Caki2 (cell line): ENCODE data around the gene TP63. TPM values are rescaled to one million over a fixed set of nuclear protein-coding genes. Genes with fewer than 3 reads are reported as not detected.

ENCODE experiments used
- DNase-seq: peaks from one replicate; pipeline ENCODE4 v3.0.0-alpha.2; 2015; ENCODE audit warnings: low read depth
- in situ Hi-C: cut with HindIII; loops from 2 replicates; pipeline ENCODE4 v1.10.0; 2016; ENCODE audit warnings: low sequenced_read_pairs, low pct_unique_long_range_greater_than_20kb, mixed read lengths
- total RNA-seq: library from RNA; depleted of rRNA; stranded (reverse); fragments of >200 nt; shearing (Covaris generic); gene quantifications from 2 replicates; pipeline ENCODE4 v1.2.3, GENCODE V29; 2014; ENCODE audit warnings: low replicate concordance

TP63 gene
- total RNA-seq, 1 experiment from 2014 or later = not detected

- DNase-seq = no peak
- in situ Hi-C loops = no loop called here
Measured at GRCh38 chr3:189621948-189622603, 9.1 kb upstream of the TP63 start.

- in situ Hi-C loops = no loop called here
- DNase-seq = no peak
Measured at GRCh38 chr3:189622629-189623028, 8.6 kb upstream of the TP63 start.

- no peak for DNase-seq
- in situ Hi-C loops = no loop called here
Measured at GRCh38 chr3:189624130-189624529, 7.1 kb upstream of the TP63 start.

- DNase-seq = no peak
- in situ Hi-C loops = no loop called here
Measured at GRCh38 chr3:189625071-189625470, 6.1 kb upstream of the TP63 start.

GRCh38 chr3:189625572-189625971, 5.6 kb upstream of the TP63 start:
- in situ Hi-C loops = no loop called here

GRCh38 chr3:189626286-189626685, 4.9 kb upstream of the TP63 start:
- in situ Hi-C loops = no loop called here

More at GRCh38 chr3:189625572-189625971, 5.6 kb upstream of the TP63 start:
- no peak for DNase-seq

GRCh38 chr3:189629803-189630455, 1.3 kb upstream of the TP63 start:
- in situ Hi-C loops = no loop called here

More at GRCh38 chr3:189626286-189626685, 4.9 kb upstream of the TP63 start:
- no peak for DNase-seq

GRCh38 chr3:189630767-189631372, 319 bp upstream of the TP63 start:
- DNase-seq = no peak
- in situ Hi-C loops = no loop called here

More at GRCh38 chr3:189629803-189630455, 1.3 kb upstream of the TP63 start:
- no peak for DNase-seq

GRCh38 chr3:189631409-189631808, 220 bp downstream of the TP63 start:
- DNase-seq = no peak
- in situ Hi-C loops = no loop called here

- no peak for DNase-seq
- in situ Hi-C loops = no loop called here
Measured at GRCh38 chr3:189632242-189632641, 1.1 kb downstream of the TP63 start.

GRCh38 chr3:189635339-189635738, 4.2 kb downstream of the TP63 start:
- no peak for DNase-seq
- in situ Hi-C loops = no loop called here

- DNase-seq = no peak
- in situ Hi-C loops = no loop called here
Measured at GRCh38 chr3:189636048-189636447, 4.9 kb downstream of the TP63 start.

- no peak for DNase-seq
Measured at GRCh38 chr3:189637750-189638149, 6.6 kb downstream of the TP63 start.

GRCh38 chr3:189638276-189639031, 7.3 kb downstream of the TP63 start:
- DNase-seq = no peak
- in situ Hi-C loops = no loop called here

More at GRCh38 chr3:189637750-189638149, 6.6 kb downstream of the TP63 start:
- in situ Hi-C loops = no loop called here

GRCh38 chr3:189641776-189642175, 10.6 kb downstream of the TP63 start:
- DNase-seq = no peak
- in situ Hi-C loops = no loop called here

- DNase-seq = no peak
- in situ Hi-C loops = no loop called here
Measured at GRCh38 chr3:189646853-189647542, 15.8 kb downstream of the TP63 start.

GRCh38 chr3:189652042-189652441, 20.9 kb downstream of the TP63 start:
- in situ Hi-C loops = no loop called here
- DNase-seq = peak; percentile 7

GRCh38 chr3:189655617-189656016, 24.4 kb downstream of the TP63 start:
- in situ Hi-C loops = no loop called here
- DNase-seq = no peak
